RWPE1 (cell line): ENCODE measurements around the gene RRM1.
"Not testable (repeated sequence)": the region's sequence is repeated elsewhere in the genome, so short reads cannot be mapped to it uniquely, and the experiment has no call there.

ENCODE experiments used
- CTCF ChIA-PET: fragments of 350-600 bp; sonication (Branson Sonifier 250); formaldehyde crosslinking; extraction: SDS; loops from one replicate; lab custom pipeline; 2021; lab: Yijun Ruan, JAX
- POLR2A ChIA-PET: fragments of 400-600 bp; formaldehyde crosslinking; extraction: SDS; loops from one replicate; lab custom pipeline; 2020; ENCODE audit warnings: antibody characterized with exemption; ENCODE audit not compliant: low non-redundant PET; lab: Yijun Ruan, JAX
- DNase-seq: peaks from one replicate; pipeline ENCODE4 v3.0.0; 2012; ENCODE audit warnings: low spot score
- H3K27ac ChIP-seq: fragments of 450-650 bp; 2 replicates; pipeline ENCODE4 v1.5.1; 2017
- CTCF ChIP-seq: fragments of 450-650 bp; conservative IDR thresholded peaks from 2 replicates; pipeline ENCODE4 v1.5.1; 2017; ENCODE audit warnings: low read depth, mild to moderate bottlenecking

RRM1 gene

GRCh38 chr11:4138497-4138896, 43.9 kb downstream of the RRM1 start:
- no peak overlapping the region for H3K27ac ChIP-seq
- DNase-seq: no peak
- POLR2A ChIA-PET: no interaction called here
- CTCF ChIA-PET: no interaction called here
- TF ChIP-seq CTCF: no peak

DNA sequence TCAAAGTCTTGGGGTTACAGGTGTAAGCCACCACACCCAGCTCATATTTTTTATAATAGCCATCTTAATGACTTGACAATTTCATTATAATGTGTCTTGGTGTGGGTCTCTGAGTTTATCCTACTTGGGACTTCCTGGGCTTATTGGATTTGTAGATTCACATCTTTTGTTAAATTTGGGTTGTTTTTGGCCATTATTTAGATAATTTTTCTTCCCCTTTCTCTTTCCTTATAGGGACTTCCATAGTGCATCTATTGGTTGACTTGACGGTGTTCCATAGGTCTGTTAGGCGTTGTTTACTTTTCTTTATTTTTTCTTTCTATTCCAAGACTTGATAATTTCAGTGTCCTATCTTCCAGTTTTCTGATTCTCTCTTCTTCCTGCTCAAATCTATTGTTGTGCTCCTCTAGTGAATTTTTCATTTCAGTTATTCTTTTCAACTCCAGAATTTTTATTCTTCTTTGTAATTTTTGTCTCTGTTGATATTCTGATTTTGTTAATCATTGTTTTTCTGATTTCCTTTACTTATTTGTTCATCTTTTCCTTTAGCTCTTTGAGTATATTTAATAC, 45.6 kb downstream of the RRM1 start:
- no peak for TF ChIP-seq CTCF
- ChIA-PET CTCF (no interaction called here), POLR2A (no interaction called here)
- no peak overlapping the region for H3K27ac ChIP-seq
- no peak for DNase-seq

GRCh38 chr11:4146070-4146771, 51.6 kb downstream of the RRM1 start:
- POLR2A ChIA-PET: no interaction called here
- H3K27ac ChIP-seq: no peak overlapping the region
- TF ChIP-seq CTCF: no peak
- CTCF ChIA-PET: no interaction called here
- DNase-seq: no peak

GRCh38 chr11:4146772-4147098, 52.1 kb downstream of the RRM1 start:
- POLR2A ChIA-PET: no interaction called here
- CTCF ChIA-PET: no interaction called here
- TF ChIP-seq CTCF: no peak
- no peak for DNase-seq
- H3K27ac ChIP-seq: no peak overlapping the region

- ChIA-PET POLR2A (no interaction called here), CTCF (no interaction called here)
- no peak for TF ChIP-seq CTCF
- H3K27ac ChIP-seq: no peak overlapping the region
- no peak for DNase-seq
These were observed 59.9 kb downstream of the RRM1 start for GRCh38 chr11:4154503-4154902.

DNA sequence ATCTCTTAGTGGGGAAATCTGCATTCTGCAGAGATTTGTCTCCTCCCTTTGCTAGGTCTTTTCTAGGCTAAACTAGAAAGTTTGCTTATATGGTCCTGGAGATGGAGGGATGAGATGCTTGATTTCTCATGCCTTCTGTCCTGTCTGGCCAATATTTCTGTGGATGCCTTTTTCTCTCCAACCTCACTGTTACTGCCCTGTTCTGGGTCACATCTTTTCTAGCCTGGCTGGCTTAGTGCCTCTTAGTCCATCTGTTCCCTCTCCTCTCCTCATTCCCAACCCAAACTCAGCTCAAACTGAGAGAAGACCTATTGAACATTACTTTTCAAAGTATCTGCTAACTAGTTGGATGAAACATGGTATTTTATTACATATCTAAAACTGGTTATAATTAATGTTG, 62.0 kb downstream of the RRM1 start:
- CTCF ChIA-PET: interaction anchor here (0.6 kb wide), 1 partner anchor 12 kb away, joined by 3 read pairs; no protein-coding TSS in a partner anchor

DNA sequence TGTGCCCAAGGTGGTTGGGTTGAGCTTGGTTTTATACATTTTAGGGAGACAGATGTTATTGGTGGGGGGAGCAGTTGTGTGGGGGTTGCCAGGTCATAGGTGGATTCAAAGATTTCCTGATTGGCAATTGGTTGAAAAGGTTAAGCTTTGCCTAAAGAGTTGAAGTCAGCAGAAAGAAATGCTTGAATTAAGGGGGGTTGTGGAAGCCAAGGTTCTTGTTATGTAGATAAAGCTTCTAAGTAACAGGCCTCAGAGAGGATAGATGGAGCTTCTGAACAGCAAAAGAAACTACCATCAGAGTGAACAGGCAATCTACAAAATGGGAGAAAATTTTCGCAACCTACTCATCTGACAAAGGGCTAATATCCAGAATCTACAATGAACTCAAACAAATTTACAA, 64.2 kb downstream of the RRM1 start:
- POLR2A ChIA-PET, DNase-seq, CTCF ChIA-PET, H3K27ac ChIP-seq: not testable (repeated sequence)

More for the DNA sequence above, 62.0 kb downstream of the RRM1 start:
- POLR2A ChIA-PET: no interaction called here
- no peak for DNase-seq
- no peak for TF ChIP-seq CTCF
- no peak overlapping the region for H3K27ac ChIP-seq
